Measurements from ENCODE around the gene NEDD8.
"Not testable (repeated sequence)": the region's sequence is repeated elsewhere in the genome, so short reads cannot be mapped to it uniquely, and the experiment has no call there.

The NEDD8 gene

GRCh38 chr14:24219521-24219920, 12.6 kb downstream of the NEDD8 start:
- no peak for DNase-seq

- DNase-seq, result no peak
These were observed 13.1 kb downstream of the NEDD8 start for GRCh38 chr14:24219080-24219479.

- DNase-seq, result not testable (repeated sequence)
These were observed 15.3 kb downstream of the NEDD8 start for GRCh38 chr14:24216876-24217275.

- no peak for DNase-seq
These were observed 15.8 kb downstream of the NEDD8 start for GRCh38 chr14:24216345-24216699.

GRCh38 chr14:24215495-24216344, 16.4 kb downstream of the NEDD8 start, which contains the start of gene MDP1:
Gene MDP1, minus strand, starts transcription at chr14:24216066. Its CDS starts 111 bp downstream, at chr14:24215955.
- DNase-seq, result peak in 13 of 14 donors; percentile 47 to 87 (median 72)

GRCh38 chr14:24213866-24214662, 18.1 kb downstream of the NEDD8 start:
- no peak for DNase-seq

GRCh38 chr14:24212924-24213865, 19.0 kb downstream of the NEDD8 start, which contains the start of gene CHMP4A:
Gene CHMP4A, minus strand, starts transcription at chr14:24213488. Its CDS starts 49 bp downstream, at chr14:24213439.
- DNase-seq, result peak; percentile 54 to 94 (median 87)

GRCh38 chr14:24211311-24211710, 20.9 kb downstream of the NEDD8 start:
- no peak for DNase-seq

- no peak for DNase-seq
These were observed 24.5 kb downstream of the NEDD8 start for GRCh38 chr14:24207625-24208024.

GRCh38 chr14:24207104-24207551, 25.0 kb downstream of the NEDD8 start:
- DNase-seq, result no peak

- DNase-seq, result no peak
These were observed 25.7 kb downstream of the NEDD8 start for GRCh38 chr14:24206260-24207103.

GRCh38 chr14:24204163-24205146, 27.7 kb downstream of the NEDD8 start:
- no peak for DNase-seq

GRCh38 chr14:24203249-24203886, 28.8 kb downstream of the NEDD8 start:
- not testable (repeated sequence) for DNase-seq

GRCh38 chr14:24202538-24202937, 29.6 kb downstream of the NEDD8 start:
- DNase-seq, result not testable (repeated sequence)

- DNase-seq, result no peak
These were observed 33.2 kb downstream of the NEDD8 start for GRCh38 chr14:24198814-24199524.

GRCh38 chr14:24197056-24197450, 35.1 kb downstream of the NEDD8 start:
- DNase-seq, result no peak

- DNase-seq, result peak in 1 of 14 donors; percentile 32
These were observed 35.8 kb downstream of the NEDD8 start for GRCh38 chr14:24196071-24197055.

All from C1 segment of cervical spinal cord (tissue), 14 donors.